HepG2 (cell line): ENCODE measurements around the gene FTL. TPM values are rescaled to one million over a fixed set of nuclear protein-coding genes. Genes with fewer than 3 reads are reported as not detected.

Experiments
- ADNP ChIP-seq: sonication (generic); formaldehyde crosslinking; IDR thresholded peaks from 2 replicates; pipeline ENCODE4 v1.4.0; 2020; ENCODE audit warnings: missing genetic modification reagents
- CTCF ChIP-seq: sonication (generic); formaldehyde crosslinking; IDR thresholded peaks from 2 replicates; pipeline ENCODE4 v1.5.0; 2020; ENCODE audit warnings: mild to moderate bottlenecking, missing genetic modification reagents, moderate library complexity
- EED ChIP-seq: sonication (generic); formaldehyde crosslinking; IDR thresholded peaks from 2 replicates; pipeline ENCODE4 v1.5.0; 2020; ENCODE audit warnings: mild to moderate bottlenecking, missing genetic modification reagents
- FOXP4 ChIP-seq: sonication (generic); formaldehyde crosslinking; IDR thresholded peaks from 2 replicates; pipeline ENCODE4 v1.4.0; 2020; ENCODE audit warnings: missing genetic modification reagents
- KDM2A ChIP-seq: sonication (generic); formaldehyde crosslinking; IDR thresholded peaks from 2 replicates; pipeline ENCODE4 v1.4.0; 2020; ENCODE audit warnings: low read depth, missing genetic modification reagents, borderline replicate concordance
- RFX3 ChIP-seq: IDR thresholded peaks from 2 replicates; pipeline ENCODE4 v1.6.1; 2016; ENCODE audit warnings: missing biosample characterization, missing genetic modification reagents
- SIN3A ChIP-seq: IDR thresholded peaks from 2 replicates; pipeline ENCODE4 v1.6.1; 2011; ENCODE audit warnings: low read depth, mild to moderate bottlenecking, control low read depth, low read length, borderline replicate concordance
- ZFYVE20 ChIP-seq: sonication (generic); formaldehyde crosslinking; IDR thresholded peaks from 2 replicates; pipeline ENCODE4 v1.8.0; 2023; ENCODE audit warnings: low read depth, mild to moderate bottlenecking, moderate library complexity, missing genetic modification reagents, borderline replicate concordance
- ZNF142 ChIP-seq: sonication (generic); formaldehyde crosslinking; IDR thresholded peaks from 2 replicates; pipeline ENCODE4 v1.4.0; 2020; ENCODE audit warnings: missing genetic modification reagents
- ZNF180 ChIP-seq: sonication (generic); formaldehyde crosslinking; IDR thresholded peaks from 2 replicates; pipeline ENCODE4 v1.4.0; 2020; ENCODE audit warnings: low read depth, missing genetic modification reagents, borderline replicate concordance
- ZNF280D ChIP-seq: sonication (generic); formaldehyde crosslinking; IDR thresholded peaks from 2 replicates; pipeline ENCODE4 v1.5.1; 2020; ENCODE audit warnings: mild to moderate bottlenecking, missing genetic modification reagents
- ZNF589 ChIP-seq: sonication (generic); formaldehyde crosslinking; conservative IDR thresholded peaks from 2 replicates; pipeline ENCODE4 v1.8.0; 2022; ENCODE audit warnings: mild to moderate bottlenecking, moderate library complexity, missing genetic modification reagents
- ZNF737 ChIP-seq: sonication (generic); formaldehyde crosslinking; IDR thresholded peaks from 2 replicates; pipeline ENCODE4 v1.5.0; 2020; ENCODE audit warnings: missing genetic modification reagents, mild to moderate bottlenecking, borderline replicate concordance
- ZNF740 ChIP-seq: sonication (generic); formaldehyde crosslinking; IDR thresholded peaks from 2 replicates; pipeline ENCODE4 v1.4.0; 2020; ENCODE audit warnings: missing genetic modification reagents
- ZNF816 ChIP-seq: sonication (generic); formaldehyde crosslinking; IDR thresholded peaks from 2 replicates; pipeline ENCODE4 v1.8.0; 2022; ENCODE audit warnings: missing genetic modification reagents, mild to moderate bottlenecking, borderline replicate concordance
- polyA plus RNA-seq, 8 experiments: library from polyadenylated mRNA; depleted of rRNA in 3 of 8; stranded (reverse) in 7 of 8; unstranded in 1 of 8; fragments of >200 nt; fragmentation: Illumina TruSeq in 4 of 8; extraction: Trizol in 4 of 8; gene quantifications; 2 replicates each; pipeline versions ENCODE4 v1.2.1 to v1.2.3, GENCODE V29; 2011 to 2016; ENCODE audit warnings: low read depth in 4 of 8, missing spikeins in 1 of 8, mixed read lengths in 1 of 8; ENCODE audit not compliant: insufficient read depth in 1 of 8
- total RNA-seq, 5 experiments: library from RNA; depleted of rRNA; stranded (reverse); fragments of >200 nt; fragmentation: Illumina TruSeq; extraction: Trizol; gene quantifications; 2 replicates each; pipeline ENCODE4 v1.2.3, GENCODE V29; 2016; ENCODE audit warnings: low read depth in 1 of 5

The FTL gene
- total and polyA plus RNA-seq, 2 of the 13 experiments (the other 11 are each of a cell fraction or from before 2014, with no cell fraction given): 2,721 to 8,800 TPM

GRCh38 chr19:48999481-49000325 lies 34.6 kb downstream of the FTL start (continued):
- TF ChIP-seq ZNF142 (no peak), SIN3A (no peak), ZNF180 (CRISPR knock-in tag) (no peak), KDM2A (CRISPR knock-in tag) (no peak), ZNF737 (no peak), ADNP (CRISPR knock-in tag) (no peak), ZNF280D (CRISPR knock-in tag) (no peak), CTCF (CRISPR knock-in tag) (peak; percentile 71), ZNF816 (CRISPR knock-in tag) (no peak), ZFYVE20 (CRISPR knock-in tag) (no peak), ZNF740 (CRISPR knock-in tag) (no peak), RFX3 (no peak), EED (CRISPR knock-in tag) (no peak), ZNF589 (no peak), FOXP4 (CRISPR knock-in tag) (no peak)
